HepG2 (cell line): ENCODE data around the gene RAC3. TPM values are rescaled to one million over a fixed set of nuclear protein-coding genes. Genes with fewer than 3 reads are reported as not detected.
A peak's percentile ranks its signal among the peaks of the same experiment; 100 is the strongest.

Experiments
- ATF1 ChIP-seq: IDR thresholded peaks from 2 replicates; pipeline ENCODE4 v1.6.1; 2016; ENCODE audit warnings: mild to moderate bottlenecking, control low read depth
- CREM ChIP-seq, 2 experiments: sonication (generic) in 1 of 2; formaldehyde crosslinking in 1 of 2; IDR thresholded peaks; 2 replicates each; pipeline versions ENCODE4 v1.4.0 to v1.6.1; 2016 to 2020; ENCODE audit warnings: antibody characterized with exemption in 1 of 2, mild to moderate bottlenecking in 1 of 2, missing genetic modification reagents in 1 of 2
- HOXA7 ChIP-seq: sonication (generic); formaldehyde crosslinking; IDR thresholded peaks from 2 replicates; pipeline ENCODE4 v1.8.1; 2022; ENCODE audit warnings: mild to moderate bottlenecking, missing genetic modification reagents, moderate library complexity
- KLF11 ChIP-seq: IDR thresholded peaks from 2 replicates; pipeline ENCODE4 v1.6.1; 2016; ENCODE audit warnings: missing compliant biosample characterization
- LCORL ChIP-seq, 2 experiments: fragments of 450-650 bp in 1 of 2; sonication (generic) in 1 of 2; formaldehyde crosslinking in 1 of 2; IDR thresholded peaks; 2 replicates each; pipeline versions ENCODE4 v1.5.0 to v1.6.1; 2017 to 2020; ENCODE audit warnings: antibody characterized with exemption in 1 of 2, missing genetic modification reagents in 1 of 2
- MLLT10 ChIP-seq: sonication (generic); formaldehyde crosslinking; IDR thresholded peaks from 2 replicates; pipeline ENCODE4 v1.4.0; 2020; ENCODE audit warnings: missing genetic modification reagents
- NCOA1 ChIP-seq: sonication (generic); formaldehyde crosslinking; IDR thresholded peaks from 2 replicates; pipeline ENCODE4 v1.9.0; 2021; ENCODE audit warnings: missing genetic modification reagents
- NCOR1 ChIP-seq: fragments of 200-600 bp; sonication (generic); IDR thresholded peaks from 2 replicates; pipeline ENCODE4 v1.7.0; 2017; ENCODE audit warnings: antibody characterized with exemption, low read length, borderline replicate concordance
- SYNCRIP ChIP-seq: fragments of 200-400 bp; formaldehyde crosslinking; IDR thresholded peaks from 2 replicates; pipeline ENCODE4 v1.6.1; 2018; ENCODE audit warnings: mild to moderate bottlenecking, low read depth, low read length; ENCODE audit not compliant: insufficient read depth
- THYN1 ChIP-seq: sonication (generic); formaldehyde crosslinking; IDR thresholded peaks from 2 replicates; pipeline ENCODE4 v1.8.1; 2023; ENCODE audit warnings: low read depth, mild to moderate bottlenecking, moderate library complexity, missing genetic modification reagents, borderline replicate concordance
- ZNF121 ChIP-seq: sonication (generic); formaldehyde crosslinking; IDR thresholded peaks from 2 replicates; pipeline ENCODE4 v1.5.0; 2020; ENCODE audit warnings: mild to moderate bottlenecking, missing genetic modification reagents
- ZNF326 ChIP-seq: sonication (generic); formaldehyde crosslinking; IDR thresholded peaks from 2 replicates; pipeline ENCODE4 v1.4.0; 2020; ENCODE audit warnings: missing genetic modification reagents, borderline replicate concordance
- ZNF329 ChIP-seq: sonication (generic); formaldehyde crosslinking; IDR thresholded peaks from 2 replicates; pipeline ENCODE4 v1.9.0; 2021; ENCODE audit warnings: low read depth, mild to moderate bottlenecking, missing genetic modification reagents
- ZNF746 ChIP-seq: sonication (generic); formaldehyde crosslinking; IDR thresholded peaks from 2 replicates; pipeline ENCODE4 v1.8.0; 2022; ENCODE audit warnings: mild to moderate bottlenecking, missing genetic modification reagents
- ZNF782 ChIP-seq: sonication (generic); formaldehyde crosslinking; IDR thresholded peaks from 2 replicates; pipeline ENCODE4 v1.4.0; 2020; ENCODE audit warnings: missing genetic modification reagents, mild to moderate bottlenecking, borderline replicate concordance
- ZNF878 ChIP-seq: sonication (generic); formaldehyde crosslinking; IDR thresholded peaks from 2 replicates; pipeline ENCODE4 v1.8.1; 2023; ENCODE audit warnings: mild to moderate bottlenecking, missing genetic modification reagents, moderate library complexity
- ZSCAN30 ChIP-seq: sonication (generic); formaldehyde crosslinking; IDR thresholded peaks from 2 replicates; pipeline ENCODE4 v1.5.0; 2020; ENCODE audit warnings: mild to moderate bottlenecking, missing genetic modification reagents
- polyA plus RNA-seq, 8 experiments: library from polyadenylated mRNA; depleted of rRNA in 3 of 8; stranded (reverse) in 7 of 8; unstranded in 1 of 8; fragments of >200 nt; fragmentation: Illumina TruSeq in 4 of 8; extraction: Trizol in 4 of 8; gene quantifications; 2 replicates each; pipeline versions ENCODE4 v1.2.1 to v1.2.3, GENCODE V29; 2011 to 2016; ENCODE audit warnings: low read depth in 4 of 8, missing spikeins in 1 of 8, mixed read lengths in 1 of 8; ENCODE audit not compliant: insufficient read depth in 1 of 8
- total RNA-seq, 5 experiments: library from RNA; depleted of rRNA; stranded (reverse); fragments of >200 nt; fragmentation: Illumina TruSeq; extraction: Trizol; gene quantifications; 2 replicates each; pipeline ENCODE4 v1.2.3, GENCODE V29; 2016; ENCODE audit warnings: low read depth in 1 of 5
- TF ChIP-seq, protein P1 (sequence below): sonication (generic); formaldehyde crosslinking; IDR thresholded peaks from 2 replicates; pipeline ENCODE4 v1.4.0; 2020; ENCODE audit warnings: mild to moderate bottlenecking, missing genetic modification reagents
- TF ChIP-seq, protein P2 (sequence below): sonication (generic); formaldehyde crosslinking; IDR thresholded peaks from 2 replicates; pipeline ENCODE4 v1.5.1; 2020; ENCODE audit warnings: mild to moderate bottlenecking, missing genetic modification reagents
- TF ChIP-seq, protein P3 (sequence below): sonication (generic); IDR thresholded peaks from 2 replicates; pipeline ENCODE4 v1.6.1; 2016; ENCODE audit warnings: low read depth, borderline replicate concordance

Gene RAC3
- total and polyA plus RNA-seq, 2 of the 13 experiments (the other 11 are each of a cell fraction or from before 2014, with no cell fraction given) = 10.5 to 21.3 TPM

- TF ChIP-seq ZSCAN30 (CRISPR knock-in tag) = 0 out of 2 replicates have a peak, but pooled peaks have one; percentile 52
- no peak for TF ChIP-seq KLF11 (CRISPR knock-in tag)
- peak; percentile 90 for TF ChIP-seq ZNF329
- peak; percentile 82 for TF ChIP-seq ZNF121 (CRISPR knock-in tag)
- TF ChIP-seq SYNCRIP = no peak
- TF ChIP-seq HOXA7 = no peak
- TF ChIP-seq MLLT10 = no peak
- TF ChIP-seq NCOR1 = no peak
- TF ChIP-seq, protein P1, sequence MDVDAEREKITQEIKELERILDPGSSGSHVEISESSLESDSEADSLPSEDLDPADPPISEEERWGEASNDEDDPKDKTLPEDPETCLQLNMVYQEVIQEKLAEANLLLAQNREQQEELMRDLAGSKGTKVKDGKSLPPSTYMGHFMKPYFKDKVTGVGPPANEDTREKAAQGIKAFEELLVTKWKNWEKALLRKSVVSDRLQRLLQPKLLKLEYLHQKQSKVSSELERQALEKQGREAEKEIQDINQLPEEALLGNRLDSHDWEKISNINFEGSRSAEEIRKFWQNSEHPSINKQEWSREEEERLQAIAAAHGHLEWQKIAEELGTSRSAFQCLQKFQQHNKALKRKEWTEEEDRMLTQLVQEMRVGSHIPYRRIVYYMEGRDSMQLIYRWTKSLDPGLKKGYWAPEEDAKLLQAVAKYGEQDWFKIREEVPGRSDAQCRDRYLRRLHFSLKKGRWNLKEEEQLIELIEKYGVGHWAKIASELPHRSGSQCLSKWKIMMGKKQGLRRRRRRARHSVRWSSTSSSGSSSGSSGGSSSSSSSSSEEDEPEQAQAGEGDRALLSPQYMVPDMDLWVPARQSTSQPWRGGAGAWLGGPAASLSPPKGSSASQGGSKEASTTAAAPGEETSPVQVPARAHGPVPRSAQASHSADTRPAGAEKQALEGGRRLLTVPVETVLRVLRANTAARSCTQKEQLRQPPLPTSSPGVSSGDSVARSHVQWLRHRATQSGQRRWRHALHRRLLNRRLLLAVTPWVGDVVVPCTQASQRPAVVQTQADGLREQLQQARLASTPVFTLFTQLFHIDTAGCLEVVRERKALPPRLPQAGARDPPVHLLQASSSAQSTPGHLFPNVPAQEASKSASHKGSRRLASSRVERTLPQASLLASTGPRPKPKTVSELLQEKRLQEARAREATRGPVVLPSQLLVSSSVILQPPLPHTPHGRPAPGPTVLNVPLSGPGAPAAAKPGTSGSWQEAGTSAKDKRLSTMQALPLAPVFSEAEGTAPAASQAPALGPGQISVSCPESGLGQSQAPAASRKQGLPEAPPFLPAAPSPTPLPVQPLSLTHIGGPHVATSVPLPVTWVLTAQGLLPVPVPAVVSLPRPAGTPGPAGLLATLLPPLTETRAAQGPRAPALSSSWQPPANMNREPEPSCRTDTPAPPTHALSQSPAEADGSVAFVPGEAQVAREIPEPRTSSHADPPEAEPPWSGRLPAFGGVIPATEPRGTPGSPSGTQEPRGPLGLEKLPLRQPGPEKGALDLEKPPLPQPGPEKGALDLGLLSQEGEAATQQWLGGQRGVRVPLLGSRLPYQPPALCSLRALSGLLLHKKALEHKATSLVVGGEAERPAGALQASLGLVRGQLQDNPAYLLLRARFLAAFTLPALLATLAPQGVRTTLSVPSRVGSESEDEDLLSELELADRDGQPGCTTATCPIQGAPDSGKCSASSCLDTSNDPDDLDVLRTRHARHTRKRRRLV (CRISPR knock-in tag) = no peak
- TF ChIP-seq ZNF782 (CRISPR knock-in tag) = peak; percentile 53; the same call in 1 of the 2 replicates
- TF ChIP-seq, protein P2, sequence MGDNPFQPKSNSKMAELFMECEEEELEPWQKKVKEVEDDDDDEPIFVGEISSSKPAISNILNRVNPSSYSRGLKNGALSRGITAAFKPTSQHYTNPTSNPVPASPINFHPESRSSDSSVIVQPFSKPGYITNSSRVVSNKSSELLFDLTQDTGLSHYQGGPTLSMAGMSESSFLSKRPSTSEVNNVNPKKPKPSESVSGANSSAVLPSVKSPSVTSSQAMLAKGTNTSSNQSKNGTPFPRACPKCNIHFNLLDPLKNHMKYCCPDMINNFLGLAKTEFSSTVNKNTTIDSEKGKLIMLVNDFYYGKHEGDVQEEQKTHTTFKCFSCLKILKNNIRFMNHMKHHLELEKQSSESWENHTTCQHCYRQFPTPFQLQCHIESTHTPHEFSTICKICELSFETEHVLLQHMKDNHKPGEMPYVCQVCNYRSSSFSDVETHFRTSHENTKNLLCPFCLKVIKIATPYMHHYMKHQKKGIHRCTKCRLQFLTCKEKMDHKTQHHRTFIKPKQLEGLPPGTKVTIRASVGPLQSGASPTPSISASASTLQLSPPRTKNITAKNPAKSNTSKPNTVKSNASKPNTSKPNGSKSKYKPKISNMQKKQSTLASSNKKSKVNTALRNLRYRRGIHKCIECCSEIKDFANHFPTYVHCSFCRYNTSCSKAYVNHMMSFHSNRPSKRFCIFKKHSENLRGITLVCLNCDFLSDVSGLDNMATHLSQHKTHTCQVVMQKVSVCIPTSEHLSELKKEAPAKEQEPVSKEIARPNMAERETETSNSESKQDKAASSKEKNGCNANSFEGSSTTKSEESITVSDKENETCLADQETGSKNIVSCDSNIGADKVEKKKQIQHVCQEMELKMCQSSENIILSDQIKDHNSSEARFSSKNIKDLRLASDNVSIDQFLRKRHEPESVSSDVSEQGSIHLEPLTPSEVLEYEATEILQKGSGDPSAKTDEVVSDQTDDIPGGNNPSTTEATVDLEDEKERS (CRISPR knock-in tag) = no peak
- TF ChIP-seq, protein P3, sequence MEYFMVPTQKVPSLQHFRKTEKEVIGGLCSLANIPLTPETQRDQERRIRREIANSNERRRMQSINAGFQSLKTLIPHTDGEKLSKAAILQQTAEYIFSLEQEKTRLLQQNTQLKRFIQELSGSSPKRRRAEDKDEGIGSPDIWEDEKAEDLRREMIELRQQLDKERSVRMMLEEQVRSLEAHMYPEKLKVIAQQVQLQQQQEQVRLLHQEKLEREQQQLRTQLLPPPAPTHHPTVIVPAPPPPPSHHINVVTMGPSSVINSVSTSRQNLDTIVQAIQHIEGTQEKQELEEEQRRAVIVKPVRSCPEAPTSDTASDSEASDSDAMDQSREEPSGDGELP = no peak; the same call in 1 of the 2 replicates
- TF ChIP-seq ZNF326 (CRISPR knock-in tag) = peak; percentile 65; the same call in 1 of the 2 replicates
- no peak; the same call in 1 of the 2 replicates for TF ChIP-seq ZNF746 (CRISPR knock-in tag)
- no peak for TF ChIP-seq ATF1
- no peak for TF ChIP-seq LCORL (IDR thresholded peaks at IDR 0.05)
- peak; percentile 26; the same call in 1 of the 2 replicates for TF ChIP-seq LCORL (CRISPR knock-in tag; IDR thresholded peaks at IDR 0.05)
- TF ChIP-seq NCOA1 = peak; percentile 58; the same call in 1 of the 2 replicates
- no peak for TF ChIP-seq CREM (IDR thresholded peaks at IDR 0.05)
- no peak for TF ChIP-seq CREM (CRISPR knock-in tag; IDR thresholded peaks at IDR 0.05)
- TF ChIP-seq THYN1 = no peak
- no peak for TF ChIP-seq ZNF878 (CRISPR knock-in tag)
Observed at GRCh38 chr17:82065638-82066303, 34.3 kb downstream of the RAC3 start, which contains the start of gene DUS1L (continued).
